ENCODE measurements around the gene TNF. TPM values are rescaled to one million over a fixed set of nuclear protein-coding genes. Genes with fewer than 3 reads are reported as not detected.

Gene TNF
- total and polyA plus RNA-seq, 2 donors (not counting 3 experiments of a cell fraction or from before 2014, with no cell fraction given), result not detected

GRCh38 chr6:31609519-31610406 is 34.4 kb downstream of the TNF start:
- no peaks in the 10 kb centered on the region for H3K36me3 ChIP-seq (ENCODE audit: control insufficient read depth in 2 of 2, extremely low read depth in 1 of 2, insufficient read depth in 2 of 2, low read length in 2 of 2)
- H3K4me2 ChIP-seq (ENCODE audit: insufficient read depth, low read length), result no peak overlapping the region
- H3K79me2 ChIP-seq (ENCODE audit: control insufficient read depth, insufficient read depth, low read length), result no peaks in the 10 kb centered on the region
- no peaks in the 10 kb centered on the region for H3K4me1 ChIP-seq (ENCODE audit: control insufficient read depth, extremely low read depth, insufficient read depth, low read length)
- DNase-seq (ENCODE audit: low read depth, low spot score) (no peak), FAIRE-seq (no peak)
- no TSS peak for BruUV-seq (replicated peaks)
- intact Hi-C loops (cut with micrococcal nuclease), result no loop called here
- POLR2A ChIA-PET, result no interaction called here
- H4K20me1 ChIP-seq (replicated peaks; ENCODE audit: control insufficient read depth, extremely low read depth, insufficient read depth, low read length), result no peaks in the 10 kb centered on the region
- peaks cover 0 to 3% of the 10 kb centered on the region in 2 experiments for H3K27me3 ChIP-seq (ENCODE audit: control insufficient read depth in 2 of 2, insufficient read depth in 2 of 2, low read length in 2 of 2)
- H2AFZ ChIP-seq (ENCODE audit: low read depth, low read length), result no peak overlapping the region
- dilution Hi-C loops (cut with MboI; ENCODE audit: extremely low pct_ligation_motif_present, low sequenced_read_pairs), result no loop called here
- H3K4me3 ChIP-seq (replicated peaks in 1 of 3; ENCODE audit: insufficient read depth in 1 of 3, low read depth in 1 of 3, low read length in 3 of 3), result no peak overlapping the region
- H3K27ac ChIP-seq (ENCODE audit: insufficient read depth, low read depth, low read length), result no peak overlapping the region
- CTCF ChIA-PET, result interaction anchor here (1.1 to 2.1 kb wide), 7 partner anchors 9 to 59 kb away, joined by 3 to 10 read pairs (median 6); partner anchors contain the start of gene LST1
- H3K9me3 ChIP-seq (replicated peaks; ENCODE audit: control insufficient read depth, insufficient read depth, low read length), result no peaks in the 10 kb centered on the region
- H3K9me1 ChIP-seq (replicated peaks; ENCODE audit: control insufficient read depth, extremely low read depth, insufficient read depth, low read length), result no peaks in the 10 kb centered on the region
- no peak overlapping the region for H3K9ac ChIP-seq (replicated peaks; ENCODE audit: extremely low read depth, insufficient read depth, low read length)
- TF ChIP-seq MYC (IDR thresholded peaks at IDR 0.05; ENCODE audit: low read depth, low read length) (no peak), CTCF (IDR thresholded peaks at IDR 0.05; ENCODE audit: extremely low read depth in 1 of 2, insufficient read depth in 1 of 2, low read depth in 1 of 2, low read length in 2 of 2) (no peak), FOS (IDR thresholded peaks at IDR 0.05; ENCODE audit: borderline replicate concordance, insufficient read depth, low read length) (no peak), POLR2A (IDR thresholded peaks at IDR 0.05; ENCODE audit: low read depth, low read length) (no peak), JUN (IDR thresholded peaks at IDR 0.05; ENCODE audit: borderline replicate concordance, insufficient read depth, insufficient read length, low read depth) (no peak), EZH2 (IDR thresholded peaks at IDR 0.05; ENCODE audit: borderline replicate concordance, low read depth, low read length, severe bottlenecking) (no peak), MAX (IDR thresholded peaks at IDR 0.05; ENCODE audit: insufficient read depth, insufficient read length) (no peak), POLR2AphosphoS5 (IDR thresholded peaks at IDR 0.05; ENCODE audit: insufficient read depth, low read depth, low read length) (no peak), GATA2 (IDR thresholded peaks at IDR 0.05; ENCODE audit: insufficient read depth, insufficient read length, low read depth, low read length) (no peak)

All from endothelial cell of umbilical vein (primary cell).